Testis (tissue), 2 donors: ENCODE data around the gene CDCA8.

Experiments
- POLR2A ChIP-seq: fragments of 450-650 bp; IDR thresholded peaks from one replicate; pipeline ENCODE4 v1.6.1; 2017; ENCODE audit warnings: antibody characterized with exemption, mild to moderate bottlenecking, moderate library complexity
- TF ChIP-seq, protein P1 (sequence below), 3 experiments: fragments of 450-650 bp in 2 of 3; fragments of 200-600 bp in 1 of 3; sonication (generic) in 1 of 3; IDR thresholded peaks; one replicate each; pipeline ENCODE4 v1.5.1; 2016 to 2019; ENCODE audit warnings: antibody characterized with exemption in 3 of 3, mild to moderate bottlenecking in 2 of 3, moderate library complexity in 1 of 3

DNA sequence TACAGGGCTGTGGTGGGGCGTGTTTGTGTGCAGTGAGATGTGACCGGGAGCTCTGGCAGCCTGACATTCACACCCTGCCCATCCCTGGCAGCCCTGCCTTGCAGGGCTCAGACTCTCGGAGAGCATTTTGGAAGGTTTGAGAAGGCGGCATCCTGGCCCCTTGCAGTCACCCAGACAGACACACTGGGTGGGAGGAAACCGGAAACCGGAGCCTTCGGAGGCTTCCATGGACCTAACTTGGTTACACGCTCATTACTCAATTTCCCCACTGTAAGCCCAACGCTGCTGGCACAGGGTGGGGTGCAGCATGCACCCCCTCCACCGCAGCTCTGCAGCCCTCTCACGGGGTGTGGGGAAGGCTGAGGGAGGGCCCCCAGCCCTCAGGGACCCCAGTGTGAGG, 35.4 kb upstream of the CDCA8 start:
- TF ChIP-seq, protein P1, sequence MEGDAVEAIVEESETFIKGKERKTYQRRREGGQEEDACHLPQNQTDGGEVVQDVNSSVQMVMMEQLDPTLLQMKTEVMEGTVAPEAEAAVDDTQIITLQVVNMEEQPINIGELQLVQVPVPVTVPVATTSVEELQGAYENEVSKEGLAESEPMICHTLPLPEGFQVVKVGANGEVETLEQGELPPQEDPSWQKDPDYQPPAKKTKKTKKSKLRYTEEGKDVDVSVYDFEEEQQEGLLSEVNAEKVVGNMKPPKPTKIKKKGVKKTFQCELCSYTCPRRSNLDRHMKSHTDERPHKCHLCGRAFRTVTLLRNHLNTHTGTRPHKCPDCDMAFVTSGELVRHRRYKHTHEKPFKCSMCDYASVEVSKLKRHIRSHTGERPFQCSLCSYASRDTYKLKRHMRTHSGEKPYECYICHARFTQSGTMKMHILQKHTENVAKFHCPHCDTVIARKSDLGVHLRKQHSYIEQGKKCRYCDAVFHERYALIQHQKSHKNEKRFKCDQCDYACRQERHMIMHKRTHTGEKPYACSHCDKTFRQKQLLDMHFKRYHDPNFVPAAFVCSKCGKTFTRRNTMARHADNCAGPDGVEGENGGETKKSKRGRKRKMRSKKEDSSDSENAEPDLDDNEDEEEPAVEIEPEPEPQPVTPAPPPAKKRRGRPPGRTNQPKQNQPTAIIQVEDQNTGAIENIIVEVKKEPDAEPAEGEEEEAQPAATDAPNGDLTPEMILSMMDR (IDR thresholded peaks at IDR 0.05) = no peak
- no peak for TF ChIP-seq POLR2A
